Measurements from ENCODE around the gene NPHP4. TPM values are rescaled to one million over a fixed set of nuclear protein-coding genes. Genes with fewer than 3 reads are reported as not detected.

The NPHP4 gene
- polyA plus RNA-seq, 4 donors, result 6.8 to 17.1 (median 10.8) TPM

- no peak for DNase-seq (ENCODE audit: low read depth in 4 of 4, low spot score in 3 of 4)
Observed at GRCh38 chr1:5916572-5917280, 75.5 kb downstream of the NPHP4 start.

GRCh38 chr1:5915587-5916571 is 76.3 kb downstream of the NPHP4 start:
- DNase-seq (ENCODE audit: low read depth in 4 of 4, low spot score in 3 of 4), result no peak

GRCh38 chr1:5914676-5915365 is 77.4 kb downstream of the NPHP4 start:
- no peak for DNase-seq (ENCODE audit: low read depth in 4 of 4, low spot score in 3 of 4)

DNA sequence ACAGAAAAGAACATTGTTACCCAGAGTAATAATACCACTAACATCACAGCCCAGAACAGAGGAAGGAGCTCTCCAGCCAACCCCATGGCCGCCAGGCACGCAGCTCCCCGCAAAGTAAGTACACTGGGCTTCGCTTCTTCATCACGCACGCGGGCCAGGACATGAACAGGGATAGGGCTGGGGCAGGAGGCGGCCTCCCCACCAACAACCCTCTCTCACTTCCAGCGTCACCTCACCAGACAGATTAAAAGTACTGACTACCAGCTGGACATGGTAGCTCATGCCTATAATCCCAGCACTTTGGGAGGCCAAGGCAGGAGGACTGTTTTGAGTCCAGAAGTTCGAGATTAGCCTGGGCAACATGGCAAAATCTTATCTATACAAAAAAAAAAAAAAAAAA is 78.3 kb downstream of the NPHP4 start:
- no peak for DNase-seq (ENCODE audit: low read depth in 4 of 4, low spot score in 3 of 4)

DNA sequence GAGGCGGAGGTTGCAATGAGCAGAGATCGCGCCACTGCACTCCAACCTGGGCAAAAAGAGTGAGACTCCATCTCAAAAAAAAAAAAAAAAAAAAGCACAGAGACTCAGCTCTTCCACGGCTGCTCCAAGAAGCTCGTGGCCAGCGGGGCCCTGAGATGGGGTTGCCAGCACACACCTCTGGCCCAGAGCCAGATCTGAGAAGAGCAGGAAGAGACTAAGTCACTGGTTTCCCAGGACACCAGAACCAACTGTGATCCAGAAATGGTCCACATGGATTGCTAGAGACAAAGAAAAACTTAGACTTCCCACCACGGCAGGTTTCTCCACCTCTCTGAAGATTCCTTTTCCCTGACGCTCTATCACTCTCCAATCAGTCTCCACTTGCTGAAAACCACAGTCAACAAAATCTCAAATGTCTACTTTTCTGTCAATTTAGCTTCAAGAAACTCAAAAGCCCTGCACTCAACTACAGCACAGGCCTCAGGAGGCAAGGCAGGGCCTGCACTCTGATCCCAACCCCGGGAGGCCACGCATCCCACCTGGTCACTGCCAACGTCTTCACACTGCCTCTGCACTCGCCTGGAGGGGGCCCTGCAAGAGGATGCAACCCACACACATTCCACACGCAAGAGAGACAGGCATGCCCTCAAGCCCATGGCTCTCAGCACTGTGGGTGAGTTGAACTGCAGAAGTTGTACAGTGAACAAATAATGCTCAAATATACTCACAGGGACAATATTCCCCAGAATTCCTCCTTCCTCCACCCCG is 79.0 kb downstream of the NPHP4 start:
- no peak for DNase-seq (ENCODE audit: low read depth in 4 of 4, low spot score in 3 of 4)

DNA sequence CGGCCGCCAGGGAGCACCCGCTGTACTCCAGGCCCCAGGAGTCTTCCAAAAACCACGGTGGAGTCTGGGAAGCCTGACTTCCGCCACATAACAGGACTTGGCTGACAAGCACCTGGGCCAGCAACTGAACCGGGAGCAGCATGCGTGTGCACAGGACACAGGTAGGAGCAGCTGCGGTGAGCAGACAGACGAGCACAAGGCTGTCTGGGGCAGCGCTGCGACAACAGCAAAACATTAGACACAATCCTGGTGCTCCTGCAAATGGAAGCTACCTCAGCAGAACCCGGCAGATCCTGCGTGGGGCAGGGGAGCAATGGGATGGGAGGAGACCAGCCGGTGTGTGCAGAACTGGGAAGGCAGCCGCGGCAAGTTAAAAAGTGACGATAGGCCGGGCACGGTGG is 80.4 kb downstream of the NPHP4 start:
- DNase-seq (ENCODE audit: low read depth in 4 of 4, low spot score in 3 of 4), result no peak

- DNase-seq (ENCODE audit: low read depth in 4 of 4, low spot score in 3 of 4), result no peak
Observed at GRCh38 chr1:5911157-5911556, 81.1 kb downstream of the NPHP4 start.

DNA sequence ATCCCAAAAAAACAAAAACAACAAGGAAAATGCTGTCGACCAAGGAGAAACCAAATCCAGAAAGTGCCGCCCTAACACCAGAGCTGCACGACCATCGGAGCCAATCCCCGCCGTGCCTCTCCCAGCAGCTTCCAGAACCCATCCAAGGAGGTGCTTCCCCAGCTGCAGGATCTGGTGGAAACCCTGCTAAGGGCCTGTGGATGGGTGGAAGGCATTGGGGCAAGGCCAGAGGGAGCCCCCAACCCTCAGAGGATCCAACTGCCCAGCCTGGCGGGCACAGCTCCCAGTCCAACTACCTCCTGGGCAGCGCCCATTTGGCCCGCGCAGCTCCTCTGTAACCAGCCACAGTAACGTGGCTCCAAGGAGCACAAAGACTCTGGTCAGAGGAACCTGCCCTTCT is 81.6 kb downstream of the NPHP4 start:
- no peak for DNase-seq (ENCODE audit: low read depth in 4 of 4, low spot score in 3 of 4)

DNA sequence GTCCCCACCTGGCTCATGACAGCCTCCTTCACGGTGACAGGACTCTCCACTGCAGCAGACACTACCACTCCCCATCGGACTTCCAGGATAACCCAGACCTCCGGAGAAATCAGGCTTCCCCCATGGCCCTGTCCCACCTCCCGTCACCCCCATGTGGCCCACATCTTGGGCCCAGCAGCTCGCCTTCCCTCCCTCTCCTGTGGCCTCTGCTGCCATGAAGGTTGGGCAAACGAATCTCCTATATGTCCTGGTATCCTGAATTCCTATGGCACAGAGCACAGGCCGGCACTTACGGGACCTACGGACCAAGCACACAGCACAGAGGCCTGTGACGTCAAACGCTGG is 82.0 kb downstream of the NPHP4 start:
- no peak for DNase-seq (ENCODE audit: low read depth in 4 of 4, low spot score in 3 of 4)

- no peak for DNase-seq (ENCODE audit: low read depth in 4 of 4, low spot score in 3 of 4)
Observed at GRCh38 chr1:5909576-5910275, 82.5 kb downstream of the NPHP4 start.

DNA sequence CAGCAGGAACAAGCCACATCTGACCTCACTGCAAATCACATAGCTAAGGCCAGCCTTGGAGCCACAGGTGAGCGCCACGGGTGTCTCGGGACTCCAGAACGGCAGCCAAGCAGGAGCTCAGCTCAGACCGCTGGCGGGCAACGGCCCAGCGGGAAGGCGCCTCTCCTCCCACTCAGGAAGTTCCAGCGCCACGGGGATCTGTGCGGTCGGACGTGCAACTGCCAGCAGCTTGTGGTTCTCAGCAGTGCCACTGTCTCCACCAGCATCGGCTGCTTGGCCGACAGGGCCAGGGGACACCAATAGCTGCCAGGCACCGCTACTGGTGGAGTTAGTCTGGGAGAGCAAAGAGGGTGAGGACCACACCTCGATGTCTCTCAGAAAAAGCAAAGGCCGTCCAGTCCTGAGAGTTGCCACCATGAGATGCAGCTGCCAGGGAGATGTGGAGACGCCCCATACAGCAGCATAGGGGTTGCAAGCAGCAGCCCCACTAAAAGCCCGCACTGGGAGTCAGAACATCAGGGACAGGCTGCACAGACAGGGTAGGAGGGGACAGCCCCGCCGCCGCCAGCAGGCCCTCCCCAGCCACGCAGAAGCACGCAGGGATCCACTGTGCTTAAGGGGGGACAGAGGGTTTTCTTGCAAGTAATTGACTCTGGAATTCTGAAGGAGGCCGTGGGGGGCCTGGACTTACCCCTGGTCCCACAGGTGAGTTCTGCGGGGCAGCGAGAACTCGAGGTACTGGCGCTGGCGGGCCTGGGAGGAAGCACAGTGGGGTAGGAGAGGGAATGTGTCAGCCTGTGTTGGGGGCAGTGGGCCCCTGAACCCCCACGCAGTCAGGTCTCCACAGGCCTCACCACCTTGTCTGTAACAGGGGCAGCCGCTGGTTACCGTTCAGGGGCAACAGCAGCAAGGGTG is 83.5 kb downstream of the NPHP4 start:
- no peak for DNase-seq (ENCODE audit: low read depth in 4 of 4, low spot score in 3 of 4)

DNA sequence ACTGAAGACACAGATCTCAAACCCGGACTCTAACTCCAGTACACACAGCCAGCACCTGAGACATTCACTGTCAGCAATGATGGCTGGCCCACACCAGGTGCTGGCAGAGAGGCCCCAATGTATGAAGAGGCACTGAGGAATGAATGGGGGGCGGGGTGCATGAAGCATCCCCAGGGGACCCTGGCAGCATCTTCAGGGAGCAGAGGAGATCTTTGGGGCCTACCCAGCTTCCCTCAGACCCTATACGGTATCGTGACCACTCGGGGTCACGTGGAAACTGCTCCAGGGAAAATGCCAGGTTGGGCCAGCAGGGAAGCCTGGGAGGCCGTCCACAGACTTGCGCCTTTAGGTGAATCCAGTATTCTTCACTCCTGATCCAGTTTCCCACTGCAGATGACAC is 84.3 kb downstream of the NPHP4 start:
- no peak for DNase-seq (ENCODE audit: low read depth in 4 of 4, low spot score in 3 of 4)

GRCh38 chr1:5907386-5907785 is 84.8 kb downstream of the NPHP4 start:
- no peak for DNase-seq (ENCODE audit: low read depth in 4 of 4, low spot score in 3 of 4)

DNA sequence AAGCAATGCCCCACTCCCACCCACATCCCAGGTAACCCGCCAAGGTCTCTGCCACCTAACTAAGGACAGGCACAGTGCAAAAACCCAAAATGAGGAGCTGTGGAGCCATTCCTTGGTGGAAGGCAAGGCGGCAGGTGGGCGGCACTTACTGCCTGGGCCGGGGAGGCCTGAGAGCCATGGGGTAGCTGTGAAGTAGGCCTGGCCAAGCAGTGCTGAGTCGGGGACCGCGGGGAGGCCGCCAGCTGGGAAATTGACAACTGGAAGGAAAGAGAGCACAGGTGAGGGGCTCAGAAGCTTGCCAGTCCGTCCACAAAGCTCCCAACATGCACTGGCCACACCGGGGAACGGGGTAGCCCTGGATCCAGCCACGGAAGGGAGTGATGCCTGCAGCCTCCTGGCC is 85.3 kb downstream of the NPHP4 start:
- no peak for DNase-seq (ENCODE audit: low read depth in 4 of 4, low spot score in 3 of 4)

DNA sequence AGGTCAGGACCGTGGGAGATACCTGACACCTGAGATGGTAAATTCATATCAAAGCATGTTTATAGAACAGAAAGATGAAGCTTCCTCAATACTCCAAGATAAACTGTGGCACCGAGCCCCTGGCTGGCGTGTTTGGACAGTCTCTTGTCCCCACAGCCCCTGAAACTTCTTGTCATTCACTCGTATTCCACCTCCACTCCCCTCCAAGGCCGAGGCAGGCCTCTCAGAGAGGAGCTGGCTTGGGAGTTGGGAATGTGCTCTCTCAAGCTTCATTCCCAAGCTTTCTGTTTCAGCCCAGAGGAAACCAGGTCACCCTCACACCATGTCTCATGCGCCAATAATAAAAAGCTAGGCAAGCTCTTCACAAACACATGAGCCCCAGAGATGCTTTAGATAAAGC is 86.1 kb downstream of the NPHP4 start:
- DNase-seq (ENCODE audit: low read depth in 4 of 4, low spot score in 3 of 4), result no peak

DNA sequence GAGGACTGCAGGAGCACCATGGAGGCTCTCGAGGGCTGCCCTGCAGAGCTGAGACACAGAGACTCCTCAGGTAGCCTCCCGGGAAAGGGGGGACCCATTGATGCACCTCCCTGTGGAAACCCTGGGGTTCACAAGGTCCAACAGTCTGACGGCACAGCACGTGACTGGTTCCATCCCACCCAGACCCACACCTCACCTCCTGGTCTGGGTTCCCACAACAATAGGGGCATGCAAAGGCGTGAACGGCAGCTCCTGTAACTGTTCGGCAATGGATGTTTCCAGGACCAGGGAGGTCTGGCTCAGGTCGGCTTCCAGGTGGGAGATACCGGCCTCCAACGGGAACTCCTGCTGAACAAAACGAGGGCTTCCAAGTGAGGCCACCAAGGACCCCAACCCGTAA is 86.8 kb downstream of the NPHP4 start:
- DNase-seq (ENCODE audit: low read depth in 4 of 4, low spot score in 3 of 4), result no peak

GRCh38 chr1:5904551-5904950 is 87.7 kb downstream of the NPHP4 start:
- DNase-seq (ENCODE audit: low read depth in 4 of 4, low spot score in 3 of 4), result no peak

GRCh38 chr1:5903680-5904079 is 88.5 kb downstream of the NPHP4 start:
- DNase-seq (ENCODE audit: low read depth in 4 of 4, low spot score in 3 of 4), result no peak

- DNase-seq (ENCODE audit: low read depth in 4 of 4, low spot score in 3 of 4), result no peak
Observed at GRCh38 chr1:5903031-5903430, 89.2 kb downstream of the NPHP4 start.

Data from left renal pelvis (tissue), 4 donors.